GM23338 (cell line): ENCODE results near the gene KDSR.

Experiments used
- CREB1 ChIP-seq: fragments of 250-450 bp; sonication (Bioruptor Pico); IDR thresholded peaks from 2 replicates; pipeline ENCODE4 v1.5.0; 2020; ENCODE audit warnings: low read depth, mild to moderate bottlenecking, moderate library complexity
- CTCF ChIP-seq, 2 experiments: fragments of 200-600 bp in 1 of 2; sonication (generic) in 1 of 2; conservative IDR thresholded peaks; 2 replicates each; pipeline versions ENCODE4 v1.5.1 to v1.6.1; 2016 to 2017; ENCODE audit warnings: antibody characterized with exemption in 2 of 2, low read depth in 2 of 2, mild to moderate bottlenecking in 2 of 2, moderate library complexity in 1 of 2
- ETS1 ChIP-seq: IDR thresholded peaks from 2 replicates; pipeline ENCODE4 v1.6.1; 2016; ENCODE audit warnings: antibody characterized with exemption
- EZH2 ChIP-seq: fragments of 200-600 bp; sonication (generic); IDR thresholded peaks from one replicate; pipeline ENCODE4 v1.8.0; 2017; ENCODE audit warnings: antibody characterized with exemption, mild to moderate bottlenecking, low read depth; ENCODE audit not compliant: unreplicated experiment
- EZH2phosphoT487 ChIP-seq: fragments of 200-600 bp; sonication (generic); IDR thresholded peaks from one replicate; pipeline ENCODE4 v1.8.1; 2018; ENCODE audit warnings: antibody characterized with exemption; ENCODE audit not compliant: unreplicated experiment
- JUNB ChIP-seq: IDR thresholded peaks from one replicate; pipeline ENCODE4 v1.6.1; 2016; ENCODE audit warnings: antibody characterized with exemption; ENCODE audit not compliant: unreplicated experiment
- NANOG ChIP-seq: IDR thresholded peaks from 2 replicates; pipeline ENCODE4 v1.6.1; 2016; ENCODE audit warnings: antibody characterized with exemption, borderline replicate concordance
- POLR2AphosphoS5 ChIP-seq: IDR thresholded peaks from 2 replicates; pipeline ENCODE4 v1.6.1; 2016; ENCODE audit warnings: antibody characterized with exemption, low read depth
- REST ChIP-seq: IDR thresholded peaks from one replicate; pipeline ENCODE4 v1.6.1; 2018; ENCODE audit warnings: antibody characterized with exemption; ENCODE audit not compliant: unreplicated experiment
- ZNF114 ChIP-seq: fragments of 250-450 bp; sonication (Bioruptor Pico); IDR thresholded peaks from 2 replicates; pipeline ENCODE4 v1.5.0; 2020; ENCODE audit warnings: mild to moderate bottlenecking, moderate library complexity

GRCh38 chr18:63412953-63413352 is 45.9 kb upstream of the KDSR start:
- TF ChIP-seq CTCF (conservative IDR thresholded peaks at IDR 0.05; ENCODE audit: low read depth in 2 of 2): no peak
- no peak for TF ChIP-seq EZH2
- no peak for TF ChIP-seq CREB1 (CRISPR knock-in tag)
- TF ChIP-seq ZNF114 (CRISPR knock-in tag): no peak
- no peak for TF ChIP-seq POLR2AphosphoS5
- TF ChIP-seq EZH2phosphoT487: no peak
- TF ChIP-seq REST: no peak
- no peak for TF ChIP-seq JUNB
- no peak for TF ChIP-seq ETS1
- TF ChIP-seq NANOG: no peak
